Keratinocyte (primary cell): Measurements from ENCODE around the gene EIF3F. TPM values are rescaled to one million over a fixed set of nuclear protein-coding genes. Genes with fewer than 3 reads are reported as not detected.

ENCODE experiments used
- DNase-seq: peaks from one replicate; pipeline ENCODE4 v3.0.0-alpha.2; 2011; ENCODE audit warnings: low read depth, missing footprints, low spot score
- FAIRE-seq: peaks from 2 replicates; lab custom pipeline; 2011; peaks lifted over from hg19 to GRCh38; lab: Jason Lieb, UNC
- H2AFZ ChIP-seq: 2 replicates; pipeline ENCODE4 v1.6.0; 2012; ENCODE audit warnings: low read length, control low read depth, inconsistent platforms; ENCODE audit not compliant: control insufficient read depth
- H3K27ac ChIP-seq: 2 replicates; pipeline ENCODE4 v1.5.1; 2011; ENCODE audit warnings: low read length; ENCODE audit not compliant: control insufficient read depth, insufficient read depth
- H3K27me3 ChIP-seq: 3 replicates; pipeline ENCODE4 v1.6.0; 2011; ENCODE audit warnings: low read length; ENCODE audit not compliant: control insufficient read depth, insufficient read depth; ENCODE audit errors: extremely low read depth
- H3K36me3 ChIP-seq, 2 experiments: 2 replicates in 1 of 2; 3 replicates in 1 of 2; pipeline ENCODE4 v1.5.1; 2011; ENCODE audit warnings: low read length in 2 of 2, mild to moderate bottlenecking in 1 of 2; ENCODE audit not compliant: control insufficient read depth in 2 of 2, insufficient read depth in 2 of 2; ENCODE audit errors: extremely low read depth in 1 of 2
- H3K4me1 ChIP-seq: 3 replicates; pipeline ENCODE4 v1.5.1; 2011; ENCODE audit warnings: low read length; ENCODE audit not compliant: control insufficient read depth, insufficient read depth; ENCODE audit errors: extremely low read depth
- H3K4me2 ChIP-seq: 3 replicates; pipeline ENCODE4 v1.6.0; 2011; ENCODE audit warnings: low read depth, low read length; ENCODE audit not compliant: control insufficient read depth, insufficient read depth; ENCODE audit errors: extremely low read depth
- H3K4me3 ChIP-seq, 3 experiments: fragments of 200-600 bp in 1 of 3; sonication (generic) in 1 of 3; 2 replicates in 2 of 3; 3 replicates in 1 of 3; pipeline ENCODE4 v1.5.1; 2011 to 2016; ENCODE audit warnings: low read length in 3 of 3, mild to moderate bottlenecking in 3 of 3, control low read depth in 2 of 3, inconsistent platforms in 1 of 3, low read depth in 1 of 3, mixed read lengths in 1 of 3, mixed run types in 1 of 3, moderate library complexity in 1 of 3; ENCODE audit not compliant: control insufficient read depth in 2 of 3, insufficient read depth in 2 of 3; ENCODE audit errors: extremely low read depth in 1 of 3
- H3K79me2 ChIP-seq: 2 replicates; pipeline ENCODE4 v1.6.0; 2012; ENCODE audit warnings: low read length; ENCODE audit not compliant: control insufficient read depth, insufficient read depth
- H3K9ac ChIP-seq: 3 replicates; pipeline ENCODE4 v1.6.0; 2011; ENCODE audit warnings: low read length; ENCODE audit not compliant: control insufficient read depth, insufficient read depth; ENCODE audit errors: extremely low read depth
- H3K9me1 ChIP-seq: 3 replicates; pipeline ENCODE4 v1.6.0; 2011; ENCODE audit warnings: low read length; ENCODE audit not compliant: control insufficient read depth, insufficient read depth; ENCODE audit errors: extremely low read depth
- H3K9me3 ChIP-seq: 2 replicates; pipeline ENCODE4 v1.5.1; 2012; ENCODE audit warnings: low read depth, low read length; ENCODE audit not compliant: control insufficient read depth
- H4K20me1 ChIP-seq: 3 replicates; pipeline ENCODE4 v1.6.0; 2011; ENCODE audit warnings: low read length; ENCODE audit not compliant: control insufficient read depth, insufficient read depth; ENCODE audit errors: extremely low read depth
- EZH2 ChIP-seq: IDR thresholded peaks from one replicate; pipeline ENCODE4 v1.6.1; 2012; ENCODE audit warnings: inconsistent platforms, mild to moderate bottlenecking, low read length, moderate library complexity
- dilution Hi-C: fragments of 300-500 bp; cut with MboI; formaldehyde crosslinking; loops from one replicate; pipeline ENCODE4 v1.7.0; 2020; ENCODE audit warnings: low sequenced_read_pairs; ENCODE audit not compliant: extremely low pct_ligation_motif_present
- polyA plus RNA-seq, 5 experiments: library from polyadenylated mRNA; depleted of rRNA in 3 of 5; stranded (reverse) in 3 of 5; stranded (forward) in 1 of 5; unstranded in 1 of 5; fragments of >200 nt; gene quantifications; 1 replicate in 1 of 5; 2 replicates in 3 of 5; 3 replicates in 1 of 5; pipeline versions ENCODE4 v1.2.1 to v1.2.3, GENCODE V29; 2011 to 2012; ENCODE audit warnings: missing spikeins in 2 of 5, low read depth in 1 of 5, low replicate concordance in 1 of 5
- TF ChIP-seq, protein P1 (sequence below), 3 experiments: IDR thresholded peaks in 1 of 3; conservative IDR thresholded peaks in 1 of 3; optimal IDR thresholded peaks in 1 of 3; 2 replicates in 2 of 3; 3 replicates in 1 of 3; pipeline versions ENCODE3 to v1.5.1; 2011; ENCODE audit warnings: low read length in 3 of 3, mild to moderate bottlenecking in 3 of 3, moderate library complexity in 2 of 3, control low read depth in 1 of 3, inconsistent platforms in 1 of 3; ENCODE audit not compliant: insufficient read depth in 2 of 3; ENCODE audit errors: extremely low read depth in 1 of 3

Gene EIF3F
- polyA plus RNA-seq, 1 donor (not counting 4 experiments of a cell fraction or from before 2014, with no cell fraction given) = 158 TPM

DNA sequence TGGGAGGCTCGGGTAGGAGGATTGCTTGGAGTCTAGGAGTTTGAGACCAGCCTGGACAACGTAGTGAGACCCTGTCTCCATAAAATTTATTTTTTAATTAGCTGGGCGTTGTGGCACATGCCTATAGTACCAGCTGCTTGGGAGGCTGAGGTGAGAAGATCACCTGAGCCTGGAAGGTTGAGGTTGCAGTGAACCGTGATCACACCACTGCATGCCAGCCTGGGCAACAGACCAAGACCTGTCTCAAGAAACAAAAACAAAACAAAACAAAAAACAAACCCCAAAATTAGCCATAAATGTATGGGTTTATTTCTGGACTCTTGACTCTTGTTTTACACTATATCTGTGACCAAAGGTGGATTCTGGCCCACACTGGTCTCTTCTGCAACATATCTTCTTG is 41.6 kb downstream of the EIF3F start:
- H3K4me2 ChIP-seq = no peak overlapping the region
- H3K36me3 ChIP-seq = no peaks in the 10 kb centered on the region
- no peak overlapping the region for H3K4me3 ChIP-seq
- no peak overlapping the region for H3K27ac ChIP-seq
- dilution Hi-C loops = no loop called here
- no peak overlapping the region for H3K9ac ChIP-seq
- no peak overlapping the region for H2AFZ ChIP-seq
- H3K79me2 ChIP-seq = no peaks in the 10 kb centered on the region
- peaks cover 5% of the 10 kb centered on the region for H3K27me3 ChIP-seq
- FAIRE-seq = no peak
- no peaks in the 10 kb centered on the region for H3K9me3 ChIP-seq
- TF ChIP-seq, protein P1, sequence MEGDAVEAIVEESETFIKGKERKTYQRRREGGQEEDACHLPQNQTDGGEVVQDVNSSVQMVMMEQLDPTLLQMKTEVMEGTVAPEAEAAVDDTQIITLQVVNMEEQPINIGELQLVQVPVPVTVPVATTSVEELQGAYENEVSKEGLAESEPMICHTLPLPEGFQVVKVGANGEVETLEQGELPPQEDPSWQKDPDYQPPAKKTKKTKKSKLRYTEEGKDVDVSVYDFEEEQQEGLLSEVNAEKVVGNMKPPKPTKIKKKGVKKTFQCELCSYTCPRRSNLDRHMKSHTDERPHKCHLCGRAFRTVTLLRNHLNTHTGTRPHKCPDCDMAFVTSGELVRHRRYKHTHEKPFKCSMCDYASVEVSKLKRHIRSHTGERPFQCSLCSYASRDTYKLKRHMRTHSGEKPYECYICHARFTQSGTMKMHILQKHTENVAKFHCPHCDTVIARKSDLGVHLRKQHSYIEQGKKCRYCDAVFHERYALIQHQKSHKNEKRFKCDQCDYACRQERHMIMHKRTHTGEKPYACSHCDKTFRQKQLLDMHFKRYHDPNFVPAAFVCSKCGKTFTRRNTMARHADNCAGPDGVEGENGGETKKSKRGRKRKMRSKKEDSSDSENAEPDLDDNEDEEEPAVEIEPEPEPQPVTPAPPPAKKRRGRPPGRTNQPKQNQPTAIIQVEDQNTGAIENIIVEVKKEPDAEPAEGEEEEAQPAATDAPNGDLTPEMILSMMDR (optimal IDR thresholded peaks at IDR 0.05 in 1 of 3, IDR thresholded peaks at IDR 0.05 in 1 of 3, conservative IDR thresholded peaks at IDR 0.05 in 1 of 3; ENCODE audit: extremely low read depth in 1 of 3, insufficient read depth in 2 of 3, low read length in 3 of 3) = no peak
- no peak for TF ChIP-seq EZH2
- no peaks in the 10 kb centered on the region for H4K20me1 ChIP-seq
- H3K9me1 ChIP-seq = no peaks in the 10 kb centered on the region
- peaks cover 2% of the 10 kb centered on the region for H3K4me1 ChIP-seq
- DNase-seq = no peak

DNA sequence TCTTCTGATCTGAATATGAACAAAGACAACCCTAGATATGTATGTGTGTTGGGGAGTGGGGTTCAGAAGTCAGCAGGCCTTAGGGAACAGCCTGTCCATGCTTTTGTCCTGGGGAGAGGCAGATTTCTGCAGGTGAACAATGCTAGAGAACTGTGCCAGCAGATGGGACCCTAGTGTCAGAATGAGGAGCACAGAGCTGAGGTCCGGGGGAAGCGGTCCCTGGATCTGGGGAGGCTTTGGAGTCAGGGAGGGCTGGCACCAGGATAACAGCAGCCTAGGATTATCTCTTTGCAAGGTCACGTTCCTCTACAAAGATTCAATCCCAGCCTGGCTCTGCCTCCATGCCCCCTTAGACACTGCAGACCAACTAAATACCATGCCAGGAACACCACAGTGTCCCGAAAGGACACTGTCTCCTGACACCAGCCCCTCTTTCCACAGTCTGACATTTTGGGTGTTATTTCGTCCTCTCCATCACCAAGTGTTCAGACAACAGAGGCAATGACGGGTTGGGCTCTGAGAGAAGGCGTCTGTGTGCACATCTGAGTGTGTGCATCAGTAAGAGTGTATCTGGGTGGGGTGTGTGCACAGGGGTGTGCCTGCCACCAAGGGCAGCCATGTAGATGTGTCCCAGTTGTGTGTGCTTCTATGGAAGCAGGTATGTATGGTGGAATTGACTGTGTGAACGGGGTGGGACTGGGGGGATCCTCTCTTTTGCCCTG is 43.5 kb downstream of the EIF3F start:
- dilution Hi-C loops = no loop called here
- H3K27me3 ChIP-seq = peaks cover 5% of the 10 kb centered on the region
- FAIRE-seq = no peak

More for the DNA sequence above, 43.5 kb downstream of the EIF3F start:
- no peak for DNase-seq
- Histone ChIP-seq H3K4me2 (no peak overlapping the region), H3K36me3 (no peaks in the 10 kb centered on the region), H3K4me1 (peaks cover 2% of the 10 kb centered on the region), H3K4me3 (no peak overlapping the region), H4K20me1 (no peaks in the 10 kb centered on the region), H3K9me3 (no peaks in the 10 kb centered on the region), H3K27ac (no peak overlapping the region), H3K9ac (no peak overlapping the region), H2AFZ (no peak overlapping the region), H3K9me1 (no peaks in the 10 kb centered on the region), H3K79me2 (no peaks in the 10 kb centered on the region)
- TF ChIP-seq, protein P1 (optimal IDR thresholded peaks at IDR 0.05 in 1 of 3, IDR thresholded peaks at IDR 0.05 in 1 of 3, conservative IDR thresholded peaks at IDR 0.05 in 1 of 3; ENCODE audit: extremely low read depth in 1 of 3, insufficient read depth in 2 of 3, low read length in 3 of 3) = no peak
